NCI-H2107 treated with DMSO at 0.1 percent for 48 hours (cell line): ENCODE measurements around the gene SARNP.

Experiments
- DNase-seq: peaks from one replicate; lab custom pipeline; 2025; ENCODE audit not compliant: unreplicated experiment; lab: John Stamatoyannopoulos, UW

SARNP gene

DNA sequence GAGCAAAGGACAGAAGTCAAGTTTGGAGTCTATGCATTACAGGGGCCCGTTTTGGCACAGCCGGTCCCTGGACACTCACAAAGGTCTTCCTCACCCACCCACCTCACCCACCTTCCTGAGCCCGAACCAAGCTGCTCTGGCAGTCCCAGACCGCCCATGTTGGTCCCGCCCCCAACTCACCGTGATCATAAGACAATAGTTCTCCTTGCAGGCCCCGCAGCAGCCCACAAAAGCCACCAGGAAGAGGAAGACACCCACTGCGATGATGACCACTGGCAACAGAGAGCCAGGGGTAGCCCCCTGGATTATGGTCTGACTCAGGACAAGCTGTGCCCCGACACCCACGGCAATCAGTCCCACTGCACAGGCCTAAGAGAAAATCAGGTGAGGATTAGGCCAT lies 90.6 kb downstream of the SARNP start:
- DNase-seq, result no peak

DNA sequence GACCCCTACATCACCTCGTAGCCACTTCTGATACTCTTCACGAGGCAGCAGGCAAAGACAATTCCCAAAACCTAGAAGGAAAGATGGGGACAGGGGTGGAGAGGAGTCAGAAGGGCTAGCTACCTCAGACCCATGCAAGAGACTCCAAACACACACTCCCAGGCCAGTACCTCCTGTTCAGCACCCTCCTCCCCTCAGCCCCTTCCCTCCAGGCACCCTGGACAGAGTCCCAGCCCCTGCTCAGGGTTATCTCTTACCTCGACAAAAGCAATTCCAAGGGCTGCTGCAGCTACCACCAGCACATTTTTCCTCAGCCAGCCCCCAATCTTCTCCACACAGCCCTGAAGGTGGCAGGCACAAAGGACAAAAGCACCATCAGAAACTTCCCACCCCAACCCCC lies 92.0 kb downstream of the SARNP start:
- no peak for DNase-seq

DNA sequence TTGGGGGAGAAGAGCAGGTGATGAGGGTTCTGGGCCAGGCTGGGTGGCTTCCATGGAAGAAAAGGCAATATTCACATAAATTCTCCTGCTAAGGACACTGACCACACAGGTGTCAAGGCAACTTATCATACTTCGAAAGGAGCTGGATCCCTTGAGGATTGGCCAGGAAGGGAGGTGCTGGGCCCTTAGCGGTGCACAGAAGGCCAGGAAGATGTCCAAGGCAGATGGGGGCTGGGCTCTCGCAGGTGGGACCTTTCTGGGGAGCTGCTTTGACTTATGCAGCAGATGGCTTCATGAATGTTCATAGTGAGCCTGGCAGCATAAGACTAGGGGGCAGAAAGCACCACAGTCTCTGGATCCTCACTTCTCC lies 92.6 kb downstream of the SARNP start:
- no peak for DNase-seq

DNA sequence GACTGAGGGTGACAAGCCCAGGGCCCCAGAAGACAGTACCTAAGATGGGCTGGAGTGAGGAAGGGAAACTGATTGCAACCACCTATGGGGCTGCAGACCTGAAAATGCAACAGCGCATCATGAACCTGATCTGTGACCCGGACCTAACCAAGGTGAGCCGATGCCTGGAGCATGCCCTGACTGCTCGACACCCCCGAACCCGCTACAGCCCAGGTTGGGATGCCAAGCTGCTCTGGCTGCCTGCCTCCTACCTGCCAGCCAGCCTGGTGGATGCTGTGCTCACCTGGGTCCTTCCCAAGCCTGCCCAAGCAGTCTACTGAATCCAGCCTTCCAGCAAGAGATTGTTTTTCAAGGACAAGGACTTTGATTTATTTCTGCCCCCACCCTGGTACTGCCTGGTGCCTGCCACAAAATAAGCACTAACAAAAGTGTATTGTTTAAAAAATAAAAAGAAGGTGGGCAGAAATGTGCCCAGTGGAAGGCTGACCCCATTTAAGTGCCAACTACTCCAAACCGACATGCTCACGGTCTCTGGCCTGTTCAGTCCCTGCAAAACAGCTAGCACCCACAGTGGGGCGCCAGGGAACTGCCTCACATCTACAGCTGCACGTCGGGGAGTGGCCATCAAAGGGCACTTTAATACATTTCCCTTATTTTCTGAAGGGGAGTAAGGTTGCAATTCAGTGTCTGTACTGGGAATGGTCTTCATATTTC lies 93.1 kb downstream of the SARNP start:
- no peak for DNase-seq

DNA sequence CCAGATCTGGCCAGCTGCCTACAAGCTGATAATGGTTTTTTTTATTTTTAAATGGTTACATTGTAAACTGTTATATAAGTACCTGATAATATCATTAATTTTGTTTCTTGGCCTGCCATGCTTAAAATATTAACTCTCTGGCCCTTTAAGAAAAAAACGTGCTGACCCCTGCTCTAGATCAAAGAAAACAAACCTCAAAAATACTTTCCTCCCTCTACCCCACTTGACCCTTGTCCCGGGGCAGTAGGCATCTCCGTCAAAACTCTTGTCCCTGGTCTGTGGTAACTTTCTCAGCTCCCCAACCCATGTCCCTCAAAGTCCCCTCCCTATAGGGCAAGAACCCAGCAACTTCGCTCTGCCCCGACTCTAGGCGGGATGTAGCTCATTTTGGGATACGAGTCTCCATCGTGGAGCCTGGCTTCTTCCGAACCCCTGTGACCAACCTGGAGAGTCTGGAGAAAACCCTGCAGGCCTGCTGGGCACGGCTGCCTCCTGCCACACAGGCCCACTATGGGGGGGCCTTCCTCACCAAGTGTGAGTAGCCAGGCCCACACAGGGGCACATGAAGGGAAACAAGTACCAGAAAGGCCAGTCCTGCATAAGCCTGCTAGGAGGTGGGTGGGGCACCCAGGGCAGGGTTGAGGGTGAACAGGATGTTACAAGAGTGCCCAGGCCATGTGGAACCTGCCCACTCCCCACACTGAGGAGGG lies 93.9 kb downstream of the SARNP start:
- DNase-seq, result no peak

GRCh38 chr12:55722948-55723347 lies 94.6 kb downstream of the SARNP start:
- no peak for DNase-seq

- no peak for DNase-seq
Measured at GRCh38 chr12:55721601-55722213, 95.8 kb downstream of the SARNP start.

DNA sequence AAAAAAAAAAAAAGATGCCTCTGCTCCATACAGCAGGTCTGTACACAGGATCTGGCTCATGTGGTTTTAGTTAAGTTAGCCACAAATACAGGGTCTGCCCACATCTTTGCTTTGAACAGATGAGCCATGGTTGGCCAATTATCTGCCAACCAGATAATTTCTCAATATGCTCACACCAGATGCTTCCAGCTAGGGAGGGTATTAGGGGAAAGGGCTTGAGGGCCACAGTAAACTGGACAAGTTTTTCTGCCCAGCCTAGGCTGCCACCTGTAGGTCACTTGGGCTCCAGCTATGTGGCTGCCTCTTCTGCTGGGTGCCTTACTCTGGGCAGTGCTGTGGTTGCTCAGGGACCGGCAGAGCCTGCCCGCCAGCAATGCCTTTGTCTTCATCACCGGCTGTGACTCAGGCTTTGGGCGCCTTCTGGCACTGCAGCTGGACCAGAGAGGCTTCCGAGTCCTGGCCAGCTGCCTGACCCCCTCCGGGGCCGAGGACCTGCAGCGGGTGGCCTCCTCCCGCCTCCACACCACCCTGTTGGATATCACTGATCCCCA lies 96.6 kb downstream of the SARNP start:
- DNase-seq, result no peak

GRCh38 chr12:55720071-55720564 lies 97.4 kb downstream of the SARNP start, which contains the start of gene RDH5:
TSS of gene RDH5 (plus strand) at chr12:55720393. CDS start at chr12:55721185, 792 bp downstream.
- no peak for DNase-seq

GRCh38 chr12:55719371-55719770 lies 98.2 kb downstream of the SARNP start:
- no peak for DNase-seq

DNA sequence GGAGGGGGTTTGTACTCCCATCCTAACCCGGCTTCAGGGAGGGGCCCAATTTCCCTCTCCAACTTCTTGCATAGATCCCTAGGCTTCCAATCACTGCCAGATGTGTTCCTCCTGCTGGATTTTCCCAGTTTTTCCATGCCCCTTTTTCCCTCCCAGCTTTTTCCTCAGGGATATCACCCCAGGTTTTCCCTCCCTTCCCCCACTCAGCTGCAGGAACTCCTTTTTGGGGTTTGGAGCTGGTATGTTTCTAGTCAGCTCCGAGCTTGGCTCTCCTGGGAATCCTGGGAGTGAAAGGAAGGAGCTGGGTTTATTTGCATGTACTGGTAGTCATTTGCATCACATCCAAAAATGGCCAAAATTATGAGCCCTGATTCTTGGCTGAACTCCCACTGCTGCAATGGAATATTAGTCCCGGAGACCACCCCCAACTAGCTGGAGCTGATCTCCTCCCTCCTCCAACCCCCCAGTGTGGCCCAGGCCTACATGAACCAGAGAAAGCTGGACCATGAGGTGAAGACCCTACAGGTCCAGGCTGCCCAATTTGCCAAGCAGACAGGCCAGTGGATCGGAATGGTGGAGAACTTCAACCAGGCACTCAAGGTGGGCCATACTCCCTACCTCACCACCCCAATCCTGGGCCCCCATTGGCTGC lies 98.8 kb downstream of the SARNP start:
- no peak for DNase-seq

DNA sequence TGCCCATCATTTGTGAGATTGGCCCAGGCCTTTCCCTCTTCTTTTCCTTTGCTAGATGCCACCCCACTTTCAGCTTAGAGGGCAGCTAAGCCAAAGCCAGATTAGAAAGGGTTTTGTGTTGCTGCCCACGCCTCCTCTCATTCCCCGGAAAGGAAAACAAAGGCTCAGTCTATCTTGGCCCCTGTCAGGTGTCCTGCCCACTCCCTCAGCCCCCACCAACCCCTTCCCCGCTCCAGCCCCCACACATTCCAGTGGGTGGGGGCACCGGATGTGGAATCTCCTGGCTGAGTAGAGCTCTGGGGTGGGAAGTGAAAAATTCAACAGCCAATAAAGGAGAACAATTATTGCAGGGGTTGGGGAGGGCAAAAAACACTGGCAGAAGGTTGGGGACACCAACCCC lies 99.5 kb downstream of the SARNP start:
- DNase-seq, result no peak

DNA sequence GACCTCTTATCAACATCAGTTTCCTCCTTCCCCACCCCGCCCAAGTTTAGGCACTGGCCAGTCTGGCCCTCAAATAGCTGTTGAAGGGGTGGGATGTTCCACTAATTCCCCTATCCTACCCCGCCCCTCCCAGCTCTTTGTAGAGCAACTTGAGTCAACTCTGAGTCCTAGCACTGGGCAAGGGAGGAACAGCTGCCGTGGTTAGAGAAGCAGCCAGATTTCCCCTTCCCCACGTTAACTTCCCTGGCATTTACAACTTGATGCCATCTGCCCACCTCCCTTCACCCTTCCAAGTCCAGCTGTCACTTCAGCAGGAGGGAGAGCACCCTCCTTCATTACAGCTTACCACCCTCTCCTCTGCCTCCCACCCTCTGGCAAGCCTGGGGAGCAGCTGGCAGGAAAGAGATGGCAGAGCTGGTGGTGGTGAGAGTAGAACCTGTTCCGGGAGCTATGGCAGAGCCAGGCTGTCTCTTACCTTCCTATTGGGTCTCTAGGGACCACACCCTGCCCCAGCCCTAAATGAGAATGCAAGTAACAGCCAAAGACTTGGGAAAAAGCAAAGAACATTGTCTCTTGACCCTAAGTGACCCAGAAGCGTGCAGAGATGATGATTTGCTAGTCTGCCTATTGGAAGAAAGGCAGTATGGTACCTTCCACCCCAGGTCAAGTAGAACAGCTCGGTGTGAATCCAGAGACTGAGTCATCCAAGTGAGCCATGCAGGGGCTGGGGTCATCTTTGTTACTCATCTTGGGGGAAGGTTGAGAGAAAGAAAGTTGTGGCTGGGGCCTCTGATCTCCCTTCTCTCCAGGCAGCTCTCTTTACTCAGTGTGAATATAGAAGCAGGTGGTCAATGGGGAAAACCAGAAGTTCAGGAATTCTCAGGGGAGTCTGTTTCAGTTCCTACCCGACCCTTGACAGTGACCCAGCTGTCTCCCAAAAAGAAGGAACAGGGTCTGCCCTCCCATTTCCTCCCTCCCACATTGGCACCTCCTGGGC lies 100.2 kb downstream of the SARNP start:
- no peak for DNase-seq

DNA sequence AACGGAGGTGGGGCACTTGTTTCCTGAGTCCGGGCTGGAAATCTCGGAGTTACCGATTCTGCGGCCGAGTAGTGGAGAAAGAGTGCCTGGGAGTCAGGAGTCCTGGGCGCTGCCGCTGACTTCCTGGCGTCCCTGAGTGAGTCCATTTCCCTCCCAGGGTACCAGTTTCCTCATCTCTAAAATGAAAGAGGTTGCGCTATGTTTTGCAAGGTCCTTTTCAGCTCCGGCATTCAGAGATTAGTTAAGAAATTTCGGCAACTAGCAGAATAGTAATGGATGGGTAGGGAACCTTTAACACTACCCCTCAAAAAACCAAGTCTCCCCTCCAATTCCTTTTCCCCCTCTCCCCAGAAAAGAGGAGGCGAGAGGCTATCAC lies 101.0 kb downstream of the SARNP start:
- DNase-seq, result no peak

GRCh38 chr12:55715833-55716581 lies 101.5 kb downstream of the SARNP start, which contains the start of gene BLOC1S1:
TSS of gene BLOC1S1 (plus strand) at chr12:55716046. CDS start at chr12:55716052, 6 bp downstream.
- DNase-seq, result peak; percentile 86

GRCh38 chr12:55715169-55715764 lies 102.3 kb downstream of the SARNP start:
- DNase-seq, result no peak

DNA sequence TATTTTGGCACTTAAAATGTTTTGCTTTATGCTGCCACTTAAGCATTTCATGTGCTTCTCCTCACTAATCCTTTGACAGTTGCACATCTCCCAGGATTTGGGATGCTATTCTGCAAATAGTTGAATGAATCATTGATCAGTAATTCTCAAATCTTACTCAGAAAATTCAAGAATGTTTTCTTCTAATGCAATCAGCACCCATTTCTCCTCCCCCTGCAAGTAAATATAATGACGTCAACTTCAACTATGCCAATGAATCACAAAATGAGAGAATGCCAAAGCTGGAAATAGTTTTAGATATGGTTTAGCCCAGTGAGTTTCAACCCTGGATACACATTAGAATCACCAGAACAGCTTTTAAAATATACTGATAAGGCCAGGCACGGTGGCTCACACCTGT lies 103.8 kb downstream of the SARNP start:
- no peak for DNase-seq

DNA sequence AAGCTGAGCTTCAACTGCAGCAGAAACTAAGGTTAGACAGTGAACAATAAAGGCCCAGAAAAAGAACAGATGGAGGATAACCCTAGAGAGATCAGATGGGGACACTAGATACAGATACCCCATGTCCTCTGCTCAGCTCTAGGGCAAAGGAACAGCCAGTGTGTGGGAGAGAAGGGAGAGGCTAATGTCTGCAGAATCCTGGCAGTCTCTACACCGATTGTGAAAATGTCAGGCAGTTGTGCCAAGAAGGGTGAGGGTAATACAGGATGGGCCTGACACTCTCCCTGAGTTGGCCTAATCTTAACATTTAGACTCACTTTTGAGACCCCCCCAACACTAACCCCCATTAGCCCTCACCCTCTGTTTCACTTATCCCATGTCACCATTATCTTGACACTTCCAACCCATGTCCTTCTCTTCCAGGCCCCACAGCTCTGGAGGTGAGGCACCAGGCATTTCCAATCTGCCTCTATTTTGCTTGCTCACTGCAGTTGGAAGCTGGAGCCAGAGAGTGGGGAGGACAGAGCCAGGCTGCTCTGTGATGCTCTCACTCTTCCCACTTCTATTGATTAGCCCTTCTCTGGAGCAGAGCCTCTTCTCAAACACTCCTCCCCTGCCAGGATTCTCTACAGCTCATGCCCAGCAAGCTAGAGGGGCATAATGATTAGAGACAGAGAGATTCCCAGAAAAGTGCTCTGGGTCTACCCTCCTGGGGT lies 104.7 kb downstream of the SARNP start:
- DNase-seq, result no peak
